ENCODE data around the gene ANKRD13D. TPM values are rescaled to one million over a fixed set of nuclear protein-coding genes. Genes with fewer than 3 reads are reported as not detected.
A peak's percentile ranks its signal among the peaks of the same experiment; 100 is the strongest.

The ANKRD13D gene
- total RNA-seq, 2 experiments from 2014 or later, result 148 to 172 TPM

- Mint-ChIP-seq H3K36me3 (peaks cover 68% of the 10 kb centered on the region), H3K9me3 (ENCODE audit: low read depth) (no peaks in the 10 kb centered on the region), H3K4me3 (peak overlapping the region; percentile 99), H3K27me3 (no peaks in the 10 kb centered on the region), H3K27ac (peak overlapping the region; percentile 98), H3K4me1 (peaks cover 84% of the 10 kb centered on the region)
- DNase-seq (peak; percentile 87), ATAC-seq (peak; percentile 17)
- CTCF ChIA-PET, result interaction anchor here (0.9 to 9.3 kb wide), 10 partner anchors 9 to 129 kb away, joined by 3 to 137 read pairs (median 5); partner anchors contain the start of genes ANKRD13D, POLD4 and PPP1CA
Measured at GRCh38 chr11:67271541-67272284, 17.4 kb upstream of the ANKRD13D start.

GRCh38 chr11:67272327-67273259, 16.5 kb upstream of the ANKRD13D start:
- peaks cover 63% of the 10 kb centered on the region for H3K36me3 Mint-ChIP-seq
- H3K27ac Mint-ChIP-seq, result peak overlapping the region; percentile 98
- DNase-seq (peak; percentile 66), ATAC-seq (peak; percentile 16)
- H3K4me1 Mint-ChIP-seq, result peaks cover 93% of the 10 kb centered on the region
- CTCF ChIA-PET, result interaction anchor here (0.8 to 9.3 kb wide), 9 partner anchors 10 to 129 kb away, joined by 3 to 137 read pairs (median 5); partner anchors contain the start of genes ANKRD13D, PPP1CA and SSH3
- H3K27me3 Mint-ChIP-seq, result no peaks in the 10 kb centered on the region
- H3K4me3 Mint-ChIP-seq, result peak overlapping the region; percentile 99
- no peaks in the 10 kb centered on the region for H3K9me3 Mint-ChIP-seq (ENCODE audit: low read depth)

- peaks cover 60% of the 10 kb centered on the region for H3K36me3 Mint-ChIP-seq
- H3K4me3 Mint-ChIP-seq, result peak overlapping the region; percentile 99
- no peaks in the 10 kb centered on the region for H3K27me3 Mint-ChIP-seq
- H3K27ac Mint-ChIP-seq, result peak overlapping the region; percentile 98
- no peaks in the 10 kb centered on the region for H3K9me3 Mint-ChIP-seq (ENCODE audit: low read depth)
- H3K4me1 Mint-ChIP-seq, result peaks cover 95% of the 10 kb centered on the region
- ATAC-seq (no peak), DNase-seq (no peak)
- CTCF ChIA-PET, result interaction anchor here (0.7 to 9.3 kb wide), 6 partner anchors 9 to 161 kb away, joined by 3 to 137 read pairs (median 6); partner anchors contain the start of gene ANKRD13D
Measured at GRCh38 chr11:67273260-67273990, 15.7 kb upstream of the ANKRD13D start.

DNA sequence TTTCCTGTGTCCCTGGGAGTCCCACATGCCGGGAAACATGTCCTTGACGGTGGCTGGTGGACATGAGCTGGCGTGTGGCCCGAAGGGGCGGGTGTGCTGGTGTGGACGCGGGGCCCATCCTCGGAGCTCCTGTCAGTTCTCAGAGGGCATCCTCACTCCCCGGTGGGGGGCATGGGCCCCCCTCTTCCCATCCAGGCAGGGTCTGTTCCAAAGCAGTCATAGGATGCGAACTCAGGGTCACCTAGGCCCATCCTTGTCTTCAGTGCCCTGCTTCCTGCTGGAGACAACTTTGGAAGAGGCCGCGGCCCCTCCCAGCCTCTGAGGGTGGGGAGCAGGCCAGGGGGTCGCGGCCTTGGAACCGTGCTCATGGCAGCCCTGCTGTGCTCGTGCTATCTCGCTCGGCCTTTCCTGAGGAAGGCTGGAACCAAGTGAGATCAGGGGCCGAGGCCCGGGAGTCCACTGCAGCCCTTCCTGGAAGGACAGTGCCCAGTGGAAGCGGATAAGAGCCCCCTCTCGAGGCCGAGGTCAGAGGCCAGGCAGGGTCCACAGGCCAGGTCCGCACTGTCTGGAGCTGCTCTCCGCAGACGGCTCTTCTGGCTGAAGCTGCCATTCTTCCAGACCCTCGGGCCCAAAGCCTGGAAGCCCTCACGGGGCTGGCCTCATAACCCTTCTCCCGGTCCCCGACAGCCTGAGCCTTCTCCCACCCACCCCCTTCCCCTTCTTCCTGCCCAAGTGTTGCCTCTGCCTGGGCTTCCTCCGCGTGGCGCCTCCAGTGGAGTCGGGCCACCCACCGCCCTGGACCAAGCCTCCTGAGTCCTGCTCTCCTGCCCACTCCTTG, 14.1 kb upstream of the ANKRD13D start:
- Mint-ChIP-seq H3K4me1 (peaks cover 96% of the 10 kb centered on the region), H3K27me3 (no peaks in the 10 kb centered on the region), H3K4me3 (peak overlapping the region; percentile 53), H3K27ac (peak overlapping the region; percentile 98), H3K36me3 (peaks cover 58% of the 10 kb centered on the region), H3K9me3 (ENCODE audit: low read depth) (no peaks in the 10 kb centered on the region)
- CTCF ChIA-PET, result interaction anchor here (1.5 to 9.3 kb wide), 2 partner anchors 14 to 43 kb away, joined by 5 to 137 read pairs; partner anchors contain the start of gene ANKRD13D
- ATAC-seq (no peak), DNase-seq (no peak)

DNA sequence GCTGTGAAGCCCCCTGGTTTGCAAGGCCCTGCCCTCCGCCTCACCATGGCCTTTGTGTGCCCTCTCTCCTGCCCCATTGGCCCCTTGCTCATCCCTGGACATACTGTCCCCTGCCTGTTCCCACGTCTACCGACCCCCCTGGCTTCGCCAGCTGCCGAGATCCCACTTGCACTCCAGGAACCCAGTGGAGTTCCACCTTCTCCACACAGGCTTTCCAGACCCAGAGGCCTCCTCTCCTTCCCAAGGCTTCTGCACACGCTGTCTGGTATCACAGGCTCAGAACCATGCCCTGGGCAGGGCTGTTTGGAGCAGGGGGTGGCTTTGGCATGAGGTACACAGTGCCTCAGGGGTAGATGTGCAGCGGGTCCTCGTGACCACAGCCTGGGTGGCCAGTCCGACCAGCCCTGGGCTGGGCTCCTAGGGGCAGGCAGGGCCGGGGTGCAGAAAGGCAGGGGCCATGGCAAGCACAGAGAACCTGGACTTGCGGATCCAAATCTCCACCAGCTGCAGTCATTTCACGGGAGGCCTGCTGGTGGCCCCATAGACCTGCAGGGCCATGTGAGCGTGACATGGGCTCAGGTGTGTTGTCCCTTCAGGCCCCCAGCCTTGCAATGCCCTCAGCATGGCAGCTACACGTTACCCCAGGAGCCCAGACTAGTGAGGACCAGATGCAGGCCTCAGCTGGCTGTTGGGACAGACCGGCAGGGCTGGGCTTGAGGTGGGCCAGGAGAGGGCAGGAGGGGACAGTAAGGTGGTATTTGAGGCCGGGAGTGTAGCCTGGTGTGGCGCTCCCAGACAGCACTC, 13.3 kb upstream of the ANKRD13D start:
- ATAC-seq (no peak), DNase-seq (no peak)
- CTCF ChIA-PET, result interaction anchor here (5.7 kb wide), 1 partner anchor 13 kb away, joined by 59 read pairs; the partner anchor contains the start of gene ANKRD13D
- H3K4me3 Mint-ChIP-seq, result peak overlapping the region; percentile 47
- H3K9me3 Mint-ChIP-seq (ENCODE audit: low read depth), result no peaks in the 10 kb centered on the region
- H3K4me1 Mint-ChIP-seq, result peaks cover 90% of the 10 kb centered on the region
- H3K27ac Mint-ChIP-seq, result peak overlapping the region; percentile 86
- peaks cover 56% of the 10 kb centered on the region for H3K36me3 Mint-ChIP-seq
- H3K27me3 Mint-ChIP-seq, result no peaks in the 10 kb centered on the region

GRCh38 chr11:67276781-67277230, 12.3 kb upstream of the ANKRD13D start:
- Mint-ChIP-seq H3K4me3 (peak overlapping the region; percentile 57), H3K27ac (peak overlapping the region; percentile 86), H3K27me3 (no peaks in the 10 kb centered on the region), H3K9me3 (ENCODE audit: low read depth) (no peaks in the 10 kb centered on the region), H3K36me3 (peaks cover 48% of the 10 kb centered on the region), H3K4me1 (peaks cover 80% of the 10 kb centered on the region)
- ATAC-seq, result peak; percentile 45
- peak; percentile 79 for DNase-seq
- CTCF ChIA-PET, result interaction anchor here (0.8 to 5.7 kb wide), 11 partner anchors 9 to 76 kb away, joined by 3 to 59 read pairs (median 7); partner anchors contain the start of genes ANKRD13D, GRK2, POLD4 and SSH3

GRCh38 chr11:67277231-67277961, 11.7 kb upstream of the ANKRD13D start:
- no peaks in the 10 kb centered on the region for H3K27me3 Mint-ChIP-seq
- peak overlapping the region; percentile 86 for H3K27ac Mint-ChIP-seq
- H3K4me1 Mint-ChIP-seq, result peaks cover 78% of the 10 kb centered on the region
- CTCF ChIA-PET, result interaction anchor here (0.8 to 5.7 kb wide), 14 partner anchors 10 to 843 kb away, joined by 3 to 59 read pairs (median 4); partner anchors contain the start of genes ANKRD13D, GRK2, POLD4 and SSH3
- H3K9me3 Mint-ChIP-seq (ENCODE audit: low read depth), result no peaks in the 10 kb centered on the region
- peak overlapping the region; percentile 57 for H3K4me3 Mint-ChIP-seq
- peak; percentile 86 for ATAC-seq
- DNase-seq, result peak; percentile 95
- H3K36me3 Mint-ChIP-seq, result peaks cover 48% of the 10 kb centered on the region

GRCh38 chr11:67278135-67278938, 10.8 kb upstream of the ANKRD13D start:
- Mint-ChIP-seq H3K4me3 (peak overlapping the region; percentile 57), H3K4me1 (peaks cover 71% of the 10 kb centered on the region), H3K27ac (peak overlapping the region; percentile 86), H3K9me3 (ENCODE audit: low read depth) (no peaks in the 10 kb centered on the region), H3K27me3 (no peaks in the 10 kb centered on the region), H3K36me3 (peaks cover 46% of the 10 kb centered on the region)
- ATAC-seq (no peak), DNase-seq (no peak)
- CTCF ChIA-PET, result interaction anchor here (0.8 to 5.7 kb wide), 12 partner anchors 10 to 844 kb away, joined by 3 to 59 read pairs (median 6); partner anchors contain the start of genes ANKRD13D and GRK2

DNA sequence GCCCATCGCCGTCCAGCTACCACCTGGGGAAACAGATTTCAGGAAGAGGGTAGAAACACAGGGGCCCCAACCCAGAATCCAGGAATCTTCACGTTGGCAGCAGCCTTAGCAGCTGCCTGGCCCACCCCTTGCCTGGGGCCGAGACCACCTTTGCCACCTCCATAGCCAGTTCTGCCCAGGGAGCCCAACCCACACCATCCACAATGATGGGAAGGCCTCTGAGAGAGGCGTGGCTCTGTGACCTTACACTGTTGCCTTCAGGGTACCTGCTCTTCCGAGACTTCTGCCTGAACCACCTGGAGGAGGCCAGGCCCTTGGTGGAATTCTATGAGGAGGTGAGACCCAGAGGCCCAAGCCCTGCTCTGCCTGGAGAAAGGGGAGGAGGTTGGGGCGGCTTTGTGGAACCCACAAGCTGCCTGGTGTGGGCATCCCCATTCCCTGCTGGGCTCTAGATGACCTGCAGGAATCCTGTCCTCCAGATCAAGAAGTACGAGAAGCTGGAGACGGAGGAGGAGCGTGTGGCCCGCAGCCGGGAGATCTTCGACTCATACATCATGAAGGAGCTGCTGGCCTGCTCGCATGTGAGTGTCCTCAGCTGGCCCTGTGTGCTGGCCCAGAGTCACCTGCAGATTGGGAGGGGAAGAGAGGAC, 10.0 kb upstream of the ANKRD13D start:
- peaks cover 49% of the 10 kb centered on the region for H3K36me3 Mint-ChIP-seq
- CTCF ChIA-PET, result interaction anchor here (1.7 to 5.7 kb wide), 3 partner anchors 9 to 38 kb away, joined by 4 to 59 read pairs (median 41); partner anchors contain the start of genes ANKRD13D and GRK2
- ATAC-seq, result no peak

More for the DNA sequence above, 10.0 kb upstream of the ANKRD13D start:
- Mint-ChIP-seq H3K4me1 (peaks cover 69% of the 10 kb centered on the region), H3K9me3 (ENCODE audit: low read depth) (no peaks in the 10 kb centered on the region), H3K27me3 (no peaks in the 10 kb centered on the region), H3K27ac (peak overlapping the region; percentile 86), H3K4me3 (no peak overlapping the region)
- DNase-seq, result no peak
